Left lung (tissue), 10 donors: Measurements from ENCODE around the gene ZNF154. TPM values are rescaled to one million over a fixed set of nuclear protein-coding genes. Genes with fewer than 3 reads are reported as not detected.
A peak's percentile ranks its signal among the peaks of the same experiment; 100 is the strongest.
"Not testable (repeated sequence)": the region's sequence is repeated elsewhere in the genome, so short reads cannot be mapped to it uniquely, and the experiment has no call there.

ENCODE experiments used
- ATAC-seq: fragments of 200-7000 bp; cut with Tn5 transposase; one replicate; pipeline ENCODE4 v1.9.1; 2020; ENCODE audit warnings: moderate library complexity
- DNase-seq, 4 donors: peaks; one replicate each; pipeline ENCODE4 v3.0.0-alpha.2; 2013 to 2020
- H3K27ac ChIP-seq, 2 donors: fragments of 200-600 bp; sonication (generic) in 1 of 2; one replicate each; pipeline versions ENCODE4 v1.5.0 to v1.8.0; 2020 to 2021
- H3K27me3 ChIP-seq, 2 donors: fragments of 200-600 bp; sonication (generic) in 1 of 2; one replicate each; pipeline versions ENCODE4 v1.5.0 to v1.8.0; 2020 to 2021
- H3K36me3 ChIP-seq, 2 donors: fragments of 200-600 bp; sonication (generic) in 1 of 2; one replicate each; pipeline versions ENCODE4 v1.5.0 to v1.8.0; 2020 to 2021
- H3K4me1 ChIP-seq, 2 donors: fragments of 200-600 bp; one replicate each; pipeline ENCODE4 v1.8.0; 2021
- H3K4me3 ChIP-seq, 2 donors: fragments of 200-600 bp; sonication (generic) in 1 of 2; one replicate each; pipeline versions ENCODE4 v1.5.0 to v1.8.0; 2020 to 2021; ENCODE audit warnings: mild to moderate bottlenecking in 1 of 2
- H3K9me3 ChIP-seq, 2 donors: fragments of 200-600 bp; sonication (generic) in 1 of 2; one replicate each; pipeline versions ENCODE4 v1.5.0 to v1.8.0; 2020 to 2021
- intact Hi-C, 2 donors: fragments of 100-400 bp; cut with DNase I; formaldehyde crosslinking; loops; one replicate each; pipeline versions ENCODE4 v1.11.2 to v1.14.2; 2022
- polyA plus RNA-seq, 6 donors: library from polyadenylated mRNA; unstranded; fragments of 120-200 nt; gene quantifications; one replicate each; pipeline ENCODE4 v1.2.1, GENCODE V29; 2013; ENCODE audit not compliant: insufficient read length in 6 of 6
- total RNA-seq, 2 donors: library from RNA; stranded (reverse); fragmentation: NEBNext Ultra II Directional; extraction: Animal tissue kit (Norgen Biotek cat#: 25700); gene quantifications; one replicate each; pipeline ENCODE4 v1.2.1, GENCODE V29; 2021
- TF ChIP-seq, protein P1 (sequence below), 2 donors: fragments of 200-600 bp; sonication (generic) in 1 of 2; IDR thresholded peaks; one replicate each; pipeline versions ENCODE4 v1.5.0 to v1.8.0; 2021; ENCODE audit warnings: antibody characterized with exemption in 2 of 2
- donor health status: DM: no; HTN: yes; CAD: no.
- donor health status: DM: no; HTN: no; CAD: no.

Gene ZNF154
- total and polyA plus RNA-seq, 8 donors: 7.0 to 49.0 (median 41.4) TPM

- H3K4me1 ChIP-seq: peaks cover 10 to 22% of the 10 kb centered on the region in 2 donors
- H3K9me3 ChIP-seq: peaks cover 0 to 52% of the 10 kb centered on the region in 2 donors
- H3K4me3 ChIP-seq: peak overlapping the region; percentile 91 to 93
- H3K27me3 ChIP-seq: no peaks in the 10 kb centered on the region
- no peak overlapping the region for H3K27ac ChIP-seq
- TF ChIP-seq, protein P1, sequence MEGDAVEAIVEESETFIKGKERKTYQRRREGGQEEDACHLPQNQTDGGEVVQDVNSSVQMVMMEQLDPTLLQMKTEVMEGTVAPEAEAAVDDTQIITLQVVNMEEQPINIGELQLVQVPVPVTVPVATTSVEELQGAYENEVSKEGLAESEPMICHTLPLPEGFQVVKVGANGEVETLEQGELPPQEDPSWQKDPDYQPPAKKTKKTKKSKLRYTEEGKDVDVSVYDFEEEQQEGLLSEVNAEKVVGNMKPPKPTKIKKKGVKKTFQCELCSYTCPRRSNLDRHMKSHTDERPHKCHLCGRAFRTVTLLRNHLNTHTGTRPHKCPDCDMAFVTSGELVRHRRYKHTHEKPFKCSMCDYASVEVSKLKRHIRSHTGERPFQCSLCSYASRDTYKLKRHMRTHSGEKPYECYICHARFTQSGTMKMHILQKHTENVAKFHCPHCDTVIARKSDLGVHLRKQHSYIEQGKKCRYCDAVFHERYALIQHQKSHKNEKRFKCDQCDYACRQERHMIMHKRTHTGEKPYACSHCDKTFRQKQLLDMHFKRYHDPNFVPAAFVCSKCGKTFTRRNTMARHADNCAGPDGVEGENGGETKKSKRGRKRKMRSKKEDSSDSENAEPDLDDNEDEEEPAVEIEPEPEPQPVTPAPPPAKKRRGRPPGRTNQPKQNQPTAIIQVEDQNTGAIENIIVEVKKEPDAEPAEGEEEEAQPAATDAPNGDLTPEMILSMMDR (IDR thresholded peaks at IDR 0.05): no peak
- ATAC-seq: no peak
- intact Hi-C loops: no loop called here
- no peak for DNase-seq
- H3K36me3 ChIP-seq: peaks cover 9 to 48% of the 10 kb centered on the region in 2 donors
These were observed 39.0 kb upstream of the ZNF154 start for GRCh38 chr19:57748029-57748428.

DNA sequence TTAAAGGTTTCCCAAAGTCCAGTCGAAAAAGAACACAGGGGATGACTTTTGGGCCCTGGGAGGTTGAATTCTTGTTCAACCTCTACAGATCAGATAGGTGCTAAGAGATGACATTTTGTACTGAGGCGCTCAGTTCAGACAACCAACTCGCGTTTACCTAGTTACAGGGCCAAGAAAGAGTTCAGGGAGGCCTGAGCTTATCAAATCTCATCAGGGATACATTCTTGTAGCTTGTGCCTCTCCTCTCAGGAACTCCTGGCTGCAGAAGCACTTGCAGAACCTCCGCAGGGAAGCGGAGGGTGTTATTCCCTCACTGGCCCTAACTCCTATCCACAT lies 38.4 kb upstream of the ZNF154 start:
- no peak for DNase-seq
- ATAC-seq: no peak
- H3K4me1 ChIP-seq: peaks cover 10 to 22% of the 10 kb centered on the region in 2 donors

GRCh38 chr19:57746580-57747471 lies 37.8 kb upstream of the ZNF154 start, which contains the start of gene ZNF776:
TSS of gene ZNF776 (plus strand) at chr19:57746815. CDS start at chr19:57747059, 244 bp downstream.
- peak; percentile 85 to 92 (median 86) for DNase-seq
- H3K27ac ChIP-seq: peak within 1 kb of the TSS; percentile 78 to 87
- TF ChIP-seq, protein P1 (IDR thresholded peaks at IDR 0.05): no peak
- peaks cover 10 to 22% of the 10 kb centered on the region in 2 donors for H3K4me1 ChIP-seq
- peaks cover 0 to 40% of the 10 kb centered on the region in 2 donors for H3K9me3 ChIP-seq
- ATAC-seq: peak; percentile 100
- H3K36me3 ChIP-seq: peaks cover 0 to 36% of the 10 kb centered on the region in 2 donors
- intact Hi-C loops: no loop called here
- no peaks in the 10 kb centered on the region for H3K27me3 ChIP-seq
- H3K4me3 ChIP-seq: peak within 1 kb of the TSS; percentile 91 to 93

More for the DNA sequence above, 38.4 kb upstream of the ZNF154 start:
- intact Hi-C loops: no loop called here
- Histone ChIP-seq H3K36me3 (peaks cover 3 to 42% of the 10 kb centered on the region in 2 donors), H3K27me3 (no peaks in the 10 kb centered on the region), H3K4me3 (peak overlapping the region; percentile 91 to 93), H3K9me3 (peaks cover 0 to 46% of the 10 kb centered on the region in 2 donors), H3K27ac (peak overlapping the region in 1 of 2 donors; percentile 87)
- TF ChIP-seq, protein P1 (IDR thresholded peaks at IDR 0.05): no peak

GRCh38 chr19:57738770-57739169 lies 29.8 kb upstream of the ZNF154 start:
- not testable (repeated sequence) for H3K27me3 ChIP-seq, H3K27ac ChIP-seq, H3K4me3 ChIP-seq, DNase-seq, H3K36me3 ChIP-seq, H3K4me1 ChIP-seq, H3K9me3 ChIP-seq, ATAC-seq
- intact Hi-C loops: loop anchor here in 1 of 2 donors (5.0 kb wide), 1 partner anchor 419 kb away; no protein-coding TSS in a partner anchor

GRCh38 chr19:57738320-57738719 lies 29.3 kb upstream of the ZNF154 start:
- not testable (repeated sequence) for H3K27me3 ChIP-seq, H3K4me1 ChIP-seq, H3K9me3 ChIP-seq, H3K36me3 ChIP-seq, H3K27ac ChIP-seq, H3K4me3 ChIP-seq
- intact Hi-C loops: loop anchor here in 1 of 2 donors (5.0 kb wide), 1 partner anchor 419 kb away; no protein-coding TSS in a partner anchor
- TF ChIP-seq, protein P1 (IDR thresholded peaks at IDR 0.05): peak; percentile 79 to 81
- DNase-seq (peak in 3 of 4 donors; percentile 42 to 66 (median 44)), ATAC-seq (peak; percentile 89)
